H1 (cell line): Measurements from ENCODE around the gene NMT2. TPM values are rescaled to one million over a fixed set of nuclear protein-coding genes. Genes with fewer than 3 reads are reported as not detected.

Experiments used
- CTCF ChIA-PET: fragments of 300-600 bp; sonication (Branson Sonifier 250); formaldehyde crosslinking; loops from one replicate; lab custom pipeline; 2021; ENCODE audit not compliant: partially characterized antibody; lab: Charles Lee
- POLR2A ChIA-PET: fragments of 300-600 bp; sonication (Branson Sonifier 250); formaldehyde crosslinking; loops from one replicate; lab custom pipeline; 2021; ENCODE audit warnings: inconsistent platforms; ENCODE audit not compliant: partially characterized antibody; lab: Charles Lee
- DNase-seq, 2 experiments: peaks; one replicate each; pipeline versions ENCODE4 v3.0.0 to v3.0.0-alpha.2; 2010 to 2022; ENCODE audit warnings: low spot score in 2 of 2, low read depth in 1 of 2, mixed read lengths in 1 of 2
- FAIRE-seq: peaks from 2 replicates; lab custom pipeline; 2011; peaks lifted over from hg19 to GRCh38; lab: Jason Lieb, UNC
- H2AFZ ChIP-seq: 2 replicates; pipeline ENCODE4 v1.8.1; 2012; ENCODE audit warnings: low read length, inconsistent platforms
- H2AK5ac ChIP-seq: 2 replicates; pipeline ENCODE4 v1.6.1; 2013; ENCODE audit warnings: low read depth, low read length
- H2BK120ac ChIP-seq: replicated peaks from 2 replicates; pipeline ENCODE3; 2013; ENCODE audit warnings: low read depth, low read length, inconsistent platforms
- H2BK12ac ChIP-seq: 2 replicates; pipeline ENCODE4 v1.6.1; 2013; ENCODE audit warnings: low read depth, low read length
- H2BK15ac ChIP-seq: 2 replicates; pipeline ENCODE4 v1.6.1; 2013; ENCODE audit warnings: low read length
- H2BK20ac ChIP-seq: 2 replicates; pipeline ENCODE4 v1.6.1; 2013; ENCODE audit warnings: low read length
- H2BK5ac ChIP-seq: 2 replicates; pipeline ENCODE4 v1.6.1; 2013; ENCODE audit warnings: low read depth, low read length
- H3K14ac ChIP-seq: 2 replicates; pipeline ENCODE4 v1.6.1; 2013; ENCODE audit warnings: inconsistent platforms; ENCODE audit not compliant: insufficient read length
- H3K18ac ChIP-seq: 2 replicates; pipeline ENCODE4 v1.6.1; 2013; ENCODE audit warnings: low read length; ENCODE audit errors: extremely low read depth
- H3K23ac ChIP-seq: 2 replicates; pipeline ENCODE4 v1.6.1; 2013; ENCODE audit warnings: inconsistent platforms; ENCODE audit not compliant: insufficient read length
- H3K23me2 ChIP-seq: 2 replicates; pipeline ENCODE4 v1.6.1; 2013; ENCODE audit warnings: low read depth, low read length
- H3K27ac ChIP-seq: 2 replicates; pipeline ENCODE4 v1.6.1; 2011; ENCODE audit warnings: low read depth, low read length, inconsistent platforms
- H3K27me3 ChIP-seq, 4 experiments: replicated peaks in 1 of 4; 1 replicate in 1 of 4; 2 replicates in 3 of 4; pipeline versions ENCODE4 v1.6.1 to v1.8.1; 2011 to 2013; ENCODE audit warnings: low read length in 3 of 4, mild to moderate bottlenecking in 3 of 4, inconsistent platforms in 2 of 4, mixed read lengths in 2 of 4, moderate library complexity in 1 of 4; ENCODE audit not compliant: control insufficient read depth in 3 of 4, insufficient read depth in 3 of 4; ENCODE audit errors: extremely low read depth in 1 of 4
- H3K36me3 ChIP-seq, 4 experiments: 2 replicates each; pipeline versions ENCODE4 v1.6.1 to v1.8.1; 2011 to 2013; ENCODE audit warnings: mild to moderate bottlenecking in 4 of 4, low read length in 3 of 4, moderate library complexity in 2 of 4, control low read depth in 1 of 4, inconsistent platforms in 1 of 4; ENCODE audit not compliant: insufficient read depth in 4 of 4, control insufficient read depth in 2 of 4
- H3K4ac ChIP-seq: replicated peaks from 2 replicates; pipeline ENCODE3; 2013; ENCODE audit warnings: low read length, low read depth, mixed read lengths, inconsistent platforms; ENCODE audit not compliant: insufficient read length
- H3K4me1 ChIP-seq, 4 experiments: replicated peaks in 1 of 4; 1 replicate in 1 of 4; 2 replicates in 3 of 4; pipeline versions ENCODE4 v1.6.1 to v1.8.1; 2011 to 2013; ENCODE audit warnings: low read length in 3 of 4, inconsistent platforms in 2 of 4, mixed read lengths in 1 of 4; ENCODE audit not compliant: insufficient read depth in 4 of 4, control insufficient read depth in 3 of 4
- H3K4me2 ChIP-seq, 2 experiments: 2 replicates each; pipeline versions ENCODE4 v1.6.1 to v1.8.1; 2011 to 2013; ENCODE audit warnings: low read depth in 2 of 2, low read length in 2 of 2, control low read depth in 1 of 2, inconsistent platforms in 1 of 2, mild to moderate bottlenecking in 1 of 2; ENCODE audit not compliant: insufficient read depth in 1 of 2
- H3K4me3 ChIP-seq, 4 experiments: fragments of 200-600, 300-600 bp in 1 of 4; sonication (generic), shearing (Covaris generic), sonication (Bioruptor Twin) in 1 of 4; 2 replicates each; pipeline versions ENCODE4 v1.5.1 to v1.8.1; 2011 to 2016; ENCODE audit warnings: low read length in 4 of 4, low read depth in 3 of 4, control low read depth in 2 of 4, inconsistent platforms in 2 of 4, mild to moderate bottlenecking in 2 of 4, mixed read lengths in 1 of 4, moderate library complexity in 1 of 4; ENCODE audit not compliant: insufficient read depth in 2 of 4; ENCODE audit errors: extremely low read depth in 1 of 4
- H3K56ac ChIP-seq: replicated peaks from 2 replicates; pipeline ENCODE3; 2013; ENCODE audit warnings: low read depth, mild to moderate bottlenecking, mixed read lengths, low read length, inconsistent platforms; ENCODE audit not compliant: insufficient read length
- H3K79me1 ChIP-seq: 2 replicates; pipeline ENCODE4 v1.6.1; 2013; ENCODE audit warnings: low read depth, low read length, control low read depth
- H3K79me2 ChIP-seq, 2 experiments: 2 replicates each; pipeline versions ENCODE4 v1.6.1 to v1.8.1; 2012 to 2013; ENCODE audit warnings: low read length in 2 of 2, mild to moderate bottlenecking in 2 of 2, inconsistent platforms in 1 of 2; ENCODE audit not compliant: insufficient read depth in 2 of 2, control insufficient read depth in 1 of 2
- H3K9ac ChIP-seq, 4 experiments: replicated peaks in 1 of 4; 1 replicate in 1 of 4; 2 replicates in 3 of 4; pipeline versions ENCODE4 v1.6.1 to v1.8.1; 2011 to 2013; ENCODE audit warnings: low read depth in 3 of 4, low read length in 3 of 4, control low read depth in 2 of 4, mild to moderate bottlenecking in 2 of 4, moderate library complexity in 2 of 4, inconsistent platforms in 1 of 4; ENCODE audit errors: extremely low read depth in 1 of 4
- H3K9me3 ChIP-seq, 2 experiments: 2 replicates each; pipeline versions ENCODE4 v1.6.1 to v1.8.1; 2012 to 2013; ENCODE audit warnings: mild to moderate bottlenecking in 2 of 2, moderate library complexity in 2 of 2, control low read depth in 1 of 2, inconsistent platforms in 1 of 2, low read depth in 1 of 2, low read length in 1 of 2, mixed read lengths in 1 of 2; ENCODE audit not compliant: insufficient read depth in 2 of 2
- H4K20me1 ChIP-seq, 2 experiments: replicated peaks in 1 of 2; 2 replicates each; pipeline versions ENCODE3 to v1.8.1; 2011 to 2013; ENCODE audit warnings: inconsistent platforms in 2 of 2, low read length in 2 of 2, mild to moderate bottlenecking in 1 of 2; ENCODE audit not compliant: insufficient read depth in 2 of 2, control insufficient read depth in 1 of 2
- H4K5ac ChIP-seq: 2 replicates; pipeline ENCODE4 v1.6.1; 2013; ENCODE audit warnings: low read length, low read depth, mixed read lengths, inconsistent platforms; ENCODE audit not compliant: insufficient read length
- H4K8ac ChIP-seq: 2 replicates; pipeline ENCODE4 v1.8.0; 2013; ENCODE audit warnings: mild to moderate bottlenecking, moderate library complexity, low read length, inconsistent platforms; ENCODE audit not compliant: insufficient read depth; ENCODE audit errors: extremely low read depth
- H4K91ac ChIP-seq: replicated peaks from 2 replicates; pipeline ENCODE3; 2013; ENCODE audit warnings: low read length, mixed read lengths, inconsistent platforms; ENCODE audit not compliant: insufficient read length
- ASH2L ChIP-seq: fragments of 200-600, 300-600 bp; sonication (generic); IDR thresholded peaks from one replicate; pipeline ENCODE4 v1.7.1; 2017; ENCODE audit warnings: low read length
- BRCA1 ChIP-seq: IDR thresholded peaks from 2 replicates; pipeline ENCODE4 v1.6.1; 2012; ENCODE audit warnings: low read depth, low read length, improper control_type of control experiment
- EZH2 ChIP-seq: fragments of 200-600 bp; sonication (generic); IDR thresholded peaks from 2 replicates; pipeline ENCODE4 v1.7.1; 2012; ENCODE audit warnings: low read depth, mild to moderate bottlenecking, moderate library complexity, low read length, inconsistent platforms; ENCODE audit not compliant: severe bottlenecking
- MAX ChIP-seq: IDR thresholded peaks from 2 replicates; pipeline ENCODE4 v1.6.1; 2012; ENCODE audit warnings: inconsistent platforms
- POLR2A ChIP-seq, 2 experiments: IDR thresholded peaks; 1 replicate in 1 of 2; 2 replicates in 1 of 2; pipeline ENCODE4 v1.6.1; 2011; ENCODE audit warnings: low read depth in 2 of 2, low read length in 2 of 2, mild to moderate bottlenecking in 2 of 2; ENCODE audit errors: control extremely low read depth in 1 of 2
- RBBP5 ChIP-seq: IDR thresholded peaks from 2 replicates; pipeline ENCODE4 v1.7.1; 2012; ENCODE audit warnings: low read depth, mild to moderate bottlenecking, inconsistent platforms, low read length, moderate library complexity, borderline replicate concordance
- RXRA ChIP-seq: IDR thresholded peaks from 2 replicates; pipeline ENCODE4 v1.6.1; 2011; ENCODE audit warnings: low read depth, mild to moderate bottlenecking, low read length, moderate library complexity; ENCODE audit not compliant: insufficient read depth
- SIX5 ChIP-seq: IDR thresholded peaks from 2 replicates; pipeline ENCODE4 v1.6.1; 2011; ENCODE audit warnings: mild to moderate bottlenecking, low read depth, low read length
- SP1 ChIP-seq: IDR thresholded peaks from 2 replicates; pipeline ENCODE4 v1.6.1; 2011; ENCODE audit warnings: low read depth, low read length
- TEAD4 ChIP-seq: IDR thresholded peaks from 2 replicates; pipeline ENCODE4 v1.6.1; 2012; ENCODE audit warnings: low read depth, low read length, inconsistent platforms, mixed read lengths
- USF2 ChIP-seq: IDR thresholded peaks from 2 replicates; pipeline ENCODE4 v1.6.1; 2011; ENCODE audit warnings: low read length, improper control_type of control experiment
- ZNF274 ChIP-seq: IDR thresholded peaks from 2 replicates; pipeline ENCODE4 v1.7.0; 2012; ENCODE audit warnings: low read length, borderline replicate concordance; ENCODE audit errors: extremely low read depth
- WGBS, 2 experiments: shearing (Covaris generic) in 1 of 2; methylation state at CpG; one replicate each; pipeline versions ENCODE4 v1.1.6 to v1.1.7; 2013 to 2015; ENCODE audit warnings: low lambda C conversion rate in 2 of 2, mixed read lengths in 2 of 2, inconsistent platforms in 1 of 2, low coverage in 1 of 2, missing lambda C conversion rate in 1 of 2; ENCODE audit not compliant: insufficient replicate concordance in 2 of 2, insufficient coverage in 1 of 2, insufficient read length in 1 of 2; ENCODE audit errors: extremely low coverage in 1 of 2, missing lambda C conversion rate in 1 of 2; 5-methylcytosine and 5-hydroxymethylcytosine counted together
- polyA plus RNA-seq, 7 experiments: library from polyadenylated mRNA; depleted of rRNA in 3 of 7; stranded (reverse) in 5 of 7; unstranded in 2 of 7; fragments of >200 nt in 5 of 7; fragments of 200-250 nt in 2 of 7; gene quantifications; 1 replicate in 5 of 7; 2 replicates in 1 of 7; 4 replicates in 1 of 7; pipeline versions ENCODE4 v1.2.1 to v1.2.3, GENCODE V29; 2011 to 2013; ENCODE audit warnings: missing spikeins in 2 of 7, mixed read lengths in 2 of 7
- total RNA-seq: library from RNA; stranded (reverse); fragmentation: NEBNext Ultra II Directional; extraction: Animal tissue kit (Norgen Biotek cat#: 25700); gene quantifications from 2 replicates; pipeline ENCODE4 v1.2.1, GENCODE V29; 2021

NMT2 gene
- total and polyA plus RNA-seq, 2 of the 8 experiments (the other 6 are each of a cell fraction or from before 2014, with no cell fraction given) = 4.4 to 15.4 TPM

GRCh38 chr10:15118615-15119014 lies 49.9 kb downstream of the NMT2 start:
- Histone ChIP-seq H3K14ac (no peak overlapping the region), H4K8ac (no peak overlapping the region), H3K4ac (no peak overlapping the region), H3K27me3 (no peaks in the 10 kb centered on the region), H4K91ac (no peak overlapping the region), H3K18ac (no peak overlapping the region), H2AK5ac (no peak overlapping the region), H3K4me2 (no peak overlapping the region), H2BK120ac (no peak overlapping the region), H3K56ac (no peak overlapping the region), H2BK5ac (no peak overlapping the region), H2BK12ac (no peak overlapping the region), H4K5ac (no peak overlapping the region), H3K4me1 (no peaks in the 10 kb centered on the region), H3K4me3 (no peak overlapping the region), H3K79me1 (no peaks in the 10 kb centered on the region), H3K36me3 (peaks cover 0 to 12% (median 7%) of the 10 kb centered on the region in 4 experiments; a peak in 4 of 8 replicates), H3K23me2 (no peaks in the 10 kb centered on the region), H2BK15ac (no peak overlapping the region), H2BK20ac (no peak overlapping the region), H3K9me3 (no peaks in the 10 kb centered on the region), H2AFZ (no peak overlapping the region), H3K79me2 (no peaks in the 10 kb centered on the region), H4K20me1 (no peaks in the 10 kb centered on the region), H3K9ac (no peak overlapping the region), H3K23ac (no peak overlapping the region), H3K27ac (no peak overlapping the region)
- FAIRE-seq (no peak), DNase-seq (no peak)
- 89% methylated on average over 1 of the region's 1 CpG; no CpG with 5 or more reads in 1 of the 2 experiments for WGBS, 2 experiments
- ChIA-PET CTCF (interaction anchor here (1.0 to 1.4 kb wide), 2 partner anchors 12 to 112 kb away, joined by 3 to 5 read pairs; no protein-coding TSS in a partner anchor), POLR2A (no interaction called here)
- TF ChIP-seq SP1 (no peak), POLR2A (IDR thresholded peaks at IDR 0.05; ENCODE audit: control extremely low read depth in 1 of 2, low read depth in 2 of 2, low read length in 2 of 2) (no peak), ZNF274 (no peak), EZH2 (no peak), MAX (no peak), BRCA1 (no peak), USF2 (no peak), RXRA (no peak), SIX5 (no peak), RBBP5 (no peak), ASH2L (no peak), TEAD4 (no peak)
